ENCODE results near the gene MEGF10. TPM values are rescaled to one million over a fixed set of nuclear protein-coding genes. Genes with fewer than 3 reads are reported as not detected.

MEGF10 gene
- polyA plus RNA-seq, 12 donors, result 19.9 to 51.7 (median 37.8) TPM; not detected in 1

DNA sequence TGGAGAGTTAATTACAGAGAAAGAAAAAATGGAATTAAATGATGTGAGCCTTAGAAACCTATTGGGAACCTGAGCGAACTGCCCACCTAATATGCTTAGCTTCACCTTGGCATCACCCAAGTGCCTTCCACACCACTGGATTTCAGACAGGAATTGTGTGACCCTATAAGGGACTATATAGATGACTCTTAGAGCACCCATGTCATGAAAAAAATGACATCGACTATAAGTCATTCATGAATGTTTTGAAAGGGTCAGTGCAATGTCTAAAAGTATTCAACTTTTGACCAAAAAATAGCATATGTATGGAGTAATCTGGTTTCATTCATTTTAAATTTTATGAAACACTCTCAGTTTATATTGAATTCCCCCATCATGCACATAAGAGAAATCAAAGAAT is 145.2 kb downstream of the MEGF10 start:
- DNase-seq, result no peak

- DNase-seq, result no peak
Measured at GRCh38 chr5:127439644-127440043, 149.0 kb downstream of the MEGF10 start.

DNA sequence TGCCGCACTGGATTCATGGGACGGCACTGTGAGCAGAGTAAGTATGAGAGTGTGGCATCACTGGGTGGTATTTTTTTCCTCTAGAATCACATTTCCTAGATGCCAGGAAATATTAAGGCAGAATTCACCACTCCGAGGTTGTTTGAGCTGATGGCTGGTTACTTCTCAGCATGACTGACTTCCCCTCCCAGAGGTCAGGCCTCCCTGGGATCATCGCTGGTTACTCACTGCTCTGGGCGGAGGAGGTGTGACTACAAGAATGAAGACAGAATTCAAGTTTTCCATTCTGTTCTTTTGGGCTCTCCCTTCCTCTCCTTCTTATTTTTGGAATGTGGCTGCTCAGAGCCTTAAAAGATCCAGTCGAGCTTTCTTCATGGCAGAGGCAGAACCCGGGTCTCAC is 150.2 kb downstream of the MEGF10 start:
- no peak for DNase-seq

GRCh38 chr5:127441799-127442484 is 151.3 kb downstream of the MEGF10 start:
- peak; percentile 31 for DNase-seq

GRCh38 chr5:127444171-127444570 is 153.6 kb downstream of the MEGF10 start:
- DNase-seq, result no peak

GRCh38 chr5:127445328-127445727 is 154.7 kb downstream of the MEGF10 start:
- DNase-seq, result no peak

GRCh38 chr5:127446626-127447025 is 156.0 kb downstream of the MEGF10 start:
- no peak for DNase-seq

DNA sequence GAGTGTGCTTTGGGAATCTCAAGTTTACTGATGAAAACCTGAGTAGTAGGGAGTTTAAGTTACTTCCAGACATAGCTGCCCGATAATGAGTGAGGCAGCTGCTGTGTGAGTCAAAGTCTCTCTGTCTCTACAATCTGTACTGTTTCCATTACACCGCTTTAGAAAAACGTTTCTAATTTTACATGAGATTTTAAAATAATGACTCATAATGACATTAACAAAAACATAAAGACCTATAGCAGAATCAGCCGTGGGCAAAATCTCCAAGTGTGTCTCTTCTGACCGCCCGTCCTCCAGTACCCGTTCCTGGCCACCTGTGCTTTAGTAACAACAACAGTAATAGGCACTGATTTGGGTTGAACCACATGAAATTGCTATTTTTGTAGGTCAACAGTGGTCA is 157.2 kb downstream of the MEGF10 start:
- no peak for DNase-seq

DNA sequence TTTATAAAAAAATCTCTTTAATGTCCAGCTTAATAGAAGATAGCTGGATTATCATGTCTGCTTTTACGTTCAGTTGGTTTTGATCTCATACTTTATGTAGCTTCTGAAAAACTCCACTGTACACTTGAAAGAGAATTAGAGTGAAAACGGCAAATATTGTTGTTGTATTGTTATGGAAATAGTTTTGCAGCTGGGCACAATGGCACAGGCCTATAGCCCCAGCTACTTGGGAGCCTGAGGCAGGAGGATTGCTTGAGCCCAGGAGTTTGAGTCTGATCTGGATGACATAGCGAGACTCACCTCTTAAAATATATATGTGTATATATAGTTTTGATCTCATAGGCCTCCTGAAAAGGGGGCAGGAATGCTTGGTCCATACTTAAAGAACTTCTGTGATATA is 159.4 kb downstream of the MEGF10 start:
- DNase-seq, result no peak

DNA sequence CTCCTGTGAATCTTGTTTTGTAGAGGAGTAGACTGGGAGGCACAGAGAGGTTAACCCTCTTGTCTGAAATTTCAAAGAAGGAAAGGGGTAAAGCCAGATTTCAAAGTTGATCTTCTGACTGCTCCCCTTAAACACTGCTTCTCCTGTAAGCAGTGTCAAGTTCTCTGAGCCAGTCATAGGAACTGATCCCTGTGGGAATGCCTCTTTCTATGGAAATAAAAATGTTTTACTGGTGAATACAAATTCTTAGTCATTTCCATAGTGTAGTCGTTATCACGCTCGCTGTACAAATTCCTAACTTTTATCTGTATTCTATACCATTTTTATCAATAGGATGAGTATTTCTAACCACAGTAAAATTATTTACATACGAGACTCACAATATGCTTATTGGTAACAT is 160.5 kb downstream of the MEGF10 start:
- no peak for DNase-seq

DNA sequence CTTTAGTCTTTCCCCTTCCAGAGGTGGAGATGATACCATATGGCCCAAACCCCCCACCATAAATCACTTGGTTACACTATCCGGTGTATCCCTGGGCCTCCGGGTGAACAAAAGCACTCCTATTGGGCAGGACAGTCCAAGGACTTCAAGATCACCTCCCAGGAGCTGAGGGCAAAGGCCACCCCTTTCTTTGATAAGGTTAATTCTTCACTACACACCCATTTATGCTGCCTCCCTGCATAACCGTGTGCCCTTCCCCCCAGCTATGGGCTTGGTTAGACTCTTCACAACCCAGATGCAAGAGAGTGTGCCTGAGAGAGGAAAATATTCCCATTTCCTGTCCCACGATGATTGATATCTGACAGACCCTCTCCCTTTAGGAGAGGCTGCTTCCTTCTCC is 162.0 kb downstream of the MEGF10 start:
- no peak for DNase-seq

DNA sequence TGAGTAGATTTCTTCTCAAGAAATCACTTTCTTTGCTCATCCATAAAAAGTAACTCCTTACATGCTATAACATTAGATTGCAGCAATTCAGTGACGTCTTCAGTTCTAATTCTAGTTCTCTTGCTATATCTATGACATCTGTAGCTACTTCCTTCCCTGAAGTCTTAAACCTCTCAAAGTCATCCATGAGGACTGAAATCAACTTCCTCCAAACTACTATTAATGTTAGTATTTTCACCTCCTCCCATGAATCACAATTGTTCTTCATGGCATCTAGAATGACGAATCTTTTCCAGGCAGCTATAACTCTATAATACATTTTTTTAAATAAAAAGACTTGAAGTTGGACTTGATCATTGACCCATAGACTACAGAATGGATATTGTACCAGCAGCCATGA is 180.6 kb downstream of the MEGF10 start:
- no peak for DNase-seq

GRCh38 chr5:127472700-127473099 is 182.1 kb downstream of the MEGF10 start:
- DNase-seq, result no peak

DNA sequence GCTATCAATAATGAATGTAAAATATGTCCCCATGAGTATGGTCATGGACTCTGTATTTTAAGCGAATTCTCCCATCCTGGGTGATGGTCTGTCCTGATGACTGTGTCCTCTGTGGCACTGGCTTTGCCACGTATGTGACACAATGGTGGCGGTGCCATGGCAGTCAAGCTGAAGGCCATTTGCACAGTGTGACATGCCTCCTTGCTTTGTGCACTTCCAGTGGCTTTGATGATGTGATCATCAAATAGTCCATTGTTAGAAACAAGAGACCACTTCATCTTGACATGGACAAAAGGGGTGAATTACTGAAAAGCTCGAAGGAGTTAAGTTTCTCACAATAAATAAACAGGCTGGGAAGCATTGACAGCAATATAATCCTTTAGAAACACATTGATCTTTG is 195.9 kb downstream of the MEGF10 start:
- no peak for DNase-seq

DNA sequence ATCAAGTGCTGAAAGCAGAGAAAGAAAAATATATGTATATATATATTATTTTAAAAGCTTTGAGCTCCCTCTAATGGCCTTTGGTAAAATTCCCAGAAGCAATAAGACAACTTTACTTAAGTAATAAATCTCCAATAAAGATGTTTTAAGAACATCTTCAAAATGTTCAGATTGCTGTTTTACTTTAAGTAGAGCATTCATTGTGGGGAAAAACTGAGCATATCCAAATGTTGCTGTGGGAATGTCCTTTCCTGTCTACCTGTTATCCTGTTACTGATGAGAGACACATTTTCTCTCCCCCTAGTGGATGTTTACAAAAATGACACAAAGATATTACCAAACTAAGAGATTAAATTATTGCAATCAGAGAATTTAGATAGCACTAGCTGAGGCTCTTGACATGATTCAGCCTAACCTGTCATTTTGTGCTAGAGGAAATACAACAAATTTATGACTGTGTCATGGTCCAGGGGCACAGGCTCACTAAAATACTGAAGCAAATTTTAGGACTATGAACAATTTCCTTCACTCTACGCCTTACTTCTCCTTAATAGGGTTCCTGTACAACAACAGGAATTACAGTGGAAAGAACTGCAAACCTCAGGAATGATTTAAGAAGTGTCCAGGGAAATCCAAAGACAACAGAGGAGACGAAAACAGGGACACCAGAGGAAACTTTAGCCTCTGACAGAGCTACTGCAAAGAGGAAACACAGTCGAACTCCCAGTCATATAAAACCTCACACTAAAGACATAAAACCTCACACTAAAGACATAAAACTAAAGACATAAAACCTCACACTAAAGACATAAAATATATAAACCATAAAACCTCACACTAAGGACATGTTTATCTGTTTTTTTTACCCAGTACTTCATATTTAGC is 202.5 kb downstream of the MEGF10 start:
- DNase-seq, result peak; percentile 58

DNA sequence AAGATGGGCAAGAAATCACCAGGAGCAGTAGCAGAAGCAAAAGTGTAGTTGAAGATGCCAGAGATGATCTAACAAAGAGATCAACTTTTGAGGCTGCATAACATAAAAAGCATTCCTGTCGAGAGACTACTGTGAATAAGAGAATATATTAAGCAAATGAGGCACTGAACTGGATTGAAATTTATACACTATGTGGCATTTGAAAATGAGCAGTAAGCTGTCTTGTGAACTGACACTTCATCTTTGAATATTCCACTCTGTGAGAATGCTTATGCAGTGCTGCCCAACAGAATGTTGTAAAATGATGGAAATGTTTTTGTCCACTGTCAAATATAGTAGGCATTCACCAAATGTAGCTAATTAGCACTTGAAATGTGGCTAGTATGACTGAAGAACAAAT is 208.0 kb downstream of the MEGF10 start:
- no peak for DNase-seq

DNA sequence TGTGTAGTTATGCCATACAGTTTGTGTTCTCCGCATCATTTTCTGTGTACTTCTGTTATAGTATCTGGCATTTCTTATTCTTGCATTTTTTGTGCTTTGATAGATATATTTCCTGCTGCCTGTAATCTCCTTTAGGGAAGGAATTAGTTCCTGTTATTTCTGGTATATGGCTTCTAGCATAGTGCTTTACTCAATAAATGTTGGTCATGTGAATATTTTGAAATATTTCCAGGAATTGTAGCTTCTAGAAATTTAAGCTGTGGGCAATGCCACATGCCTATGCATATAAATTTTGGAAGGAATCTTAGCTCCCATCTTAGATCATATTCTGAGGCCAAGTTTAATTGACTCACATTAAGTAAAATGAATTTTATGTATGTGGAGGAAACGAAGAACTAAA is 215.3 kb downstream of the MEGF10 start:
- no peak for DNase-seq

GRCh38 chr5:127506616-127507015 is 216.0 kb downstream of the MEGF10 start:
- DNase-seq, result no peak

- no peak for DNase-seq
Measured at GRCh38 chr5:127508644-127509373, 218.2 kb downstream of the MEGF10 start.
